ENCODE measurements around the gene KCNIP2.

KCNIP2 gene

GRCh38 chr10:101843032-101844021 is at the start of gene KCNIP2:
KCNIP2 (minus strand) TSS chr10:101843800; CDS start chr10:101843568, 232 bp downstream.
- POLR2A ChIA-PET: no interaction called here
- no peak for DNase-seq (ENCODE audit: low read depth, low spot score)
- TF ChIP-seq CTCF (IDR thresholded peaks at IDR 0.05; ENCODE audit: insufficient read depth, low read length, missing control alignments): peak; percentile 44
- H3K4me3 ChIP-seq (ENCODE audit: low read depth, low read length): no peak within 1 kb of the TSS
- CTCF ChIA-PET: interaction anchor here (0.8 to 14.8 kb wide), 9 partner anchors 8 to 228 kb away, joined by 3 to 581 read pairs (median 5); partner anchors contain the start of gene HPS6

GRCh38 chr10:101892782-101893391 is 49.3 kb upstream of the KCNIP2 start:
- POLR2A ChIA-PET: no interaction called here
- TF ChIP-seq CTCF (IDR thresholded peaks at IDR 0.05; ENCODE audit: insufficient read depth, low read length, missing control alignments): no peak

GRCh38 chr10:101889256-101890210 is 45.9 kb upstream of the KCNIP2 start:
- ChIA-PET CTCF (interaction anchor here (0.6 to 18.6 kb wide), 50 partner anchors 9 to 183 kb away, joined by 3 to 601 read pairs (median 5); no protein-coding TSS in a partner anchor), POLR2A (no interaction called here)
- DNase-seq (ENCODE audit: low read depth, low spot score): peak; percentile 45
- TF ChIP-seq CTCF (IDR thresholded peaks at IDR 0.05; ENCODE audit: insufficient read depth, low read length, missing control alignments): peak; percentile 84
- no peak overlapping the region for H3K4me3 ChIP-seq (ENCODE audit: low read depth, low read length)

More at GRCh38 chr10:101892782-101893391, 49.3 kb upstream of the KCNIP2 start:
- CTCF ChIA-PET: interaction anchor here (0.9 to 18.6 kb wide), 8 partner anchors 8 to 117 kb away, joined by 3 to 601 read pairs (median 4); no protein-coding TSS in a partner anchor
- no peak for DNase-seq (ENCODE audit: low read depth, low spot score)
- no peak overlapping the region for H3K4me3 ChIP-seq (ENCODE audit: low read depth, low read length)

- ChIA-PET CTCF (interaction anchor here (0.6 to 18.6 kb wide), 26 partner anchors 8 to 184 kb away, joined by 3 to 601 read pairs (median 8); no protein-coding TSS in a partner anchor), POLR2A (interaction anchor here (0.7 to 0.9 kb wide), 2 partner anchors 48 to 70 kb away, joined by 3 read pairs; partner anchors contain the start of gene OGA)
- no peak overlapping the region for H3K4me3 ChIP-seq (ENCODE audit: low read depth, low read length)
- no peak for DNase-seq (ENCODE audit: low read depth, low spot score)
- TF ChIP-seq CTCF (IDR thresholded peaks at IDR 0.05; ENCODE audit: insufficient read depth, low read length, missing control alignments): no peak
These were observed 44.8 kb upstream of the KCNIP2 start for GRCh38 chr10:101888251-101888949.

GRCh38 chr10:101887775-101888174 is 44.2 kb upstream of the KCNIP2 start:
- CTCF ChIA-PET: interaction anchor here (1.2 to 18.6 kb wide), 15 partner anchors 7 to 185 kb away, joined by 3 to 601 read pairs (median 11); no protein-coding TSS in a partner anchor
- H3K4me3 ChIP-seq (ENCODE audit: low read depth, low read length): no peak overlapping the region
- TF ChIP-seq CTCF (IDR thresholded peaks at IDR 0.05; ENCODE audit: insufficient read depth, low read length, missing control alignments): no peak
- POLR2A ChIA-PET: interaction anchor here (0.7 to 0.9 kb wide), 2 partner anchors 47 to 69 kb away, joined by 3 read pairs; partner anchors contain the start of gene OGA
- no peak for DNase-seq (ENCODE audit: low read depth, low spot score)
